GM19099 (cell line): Measurements from ENCODE around the gene SCD5.

Experiments
- POLR2A ChIP-seq: IDR thresholded peaks from 3 replicates; pipeline ENCODE4 v1.6.1; 2011; ENCODE audit warnings: low read depth; ENCODE audit not compliant: insufficient read length; ENCODE audit errors: extremely low read depth

Gene SCD5

GRCh38 chr4:82726596-82726995 is 72.0 kb downstream of the SCD5 start:
- no peak for TF ChIP-seq POLR2A

GRCh38 chr4:82721819-82722423 is 76.7 kb downstream of the SCD5 start:
- no peak for TF ChIP-seq POLR2A

GRCh38 chr4:82718162-82718940 is 80.2 kb downstream of the SCD5 start:
- TF ChIP-seq POLR2A = no peak

- TF ChIP-seq POLR2A = no peak
Observed at GRCh38 chr4:82715731-82716617, 82.6 kb downstream of the SCD5 start.

GRCh38 chr4:82713856-82714255 is 84.7 kb downstream of the SCD5 start:
- no peak for TF ChIP-seq POLR2A

GRCh38 chr4:82712561-82712960 is 86.0 kb downstream of the SCD5 start:
- TF ChIP-seq POLR2A = no peak

- TF ChIP-seq POLR2A = no peak
Observed at GRCh38 chr4:82711158-82711785, 87.3 kb downstream of the SCD5 start.

GRCh38 chr4:82710197-82710929 is 88.2 kb downstream of the SCD5 start:
- TF ChIP-seq POLR2A = no peak

GRCh38 chr4:82708982-82709381 is 89.6 kb downstream of the SCD5 start:
- TF ChIP-seq POLR2A = no peak

GRCh38 chr4:82706349-82707000 is 92.1 kb downstream of the SCD5 start:
- no peak for TF ChIP-seq POLR2A

GRCh38 chr4:82705928-82706300 is 92.7 kb downstream of the SCD5 start:
- no peak for TF ChIP-seq POLR2A

- TF ChIP-seq POLR2A = no peak
Observed at GRCh38 chr4:82705169-82705927, 93.2 kb downstream of the SCD5 start.

GRCh38 chr4:82704156-82704555 is 94.4 kb downstream of the SCD5 start:
- no peak for TF ChIP-seq POLR2A

GRCh38 chr4:82698412-82698811 is 100.2 kb downstream of the SCD5 start:
- no peak for TF ChIP-seq POLR2A

GRCh38 chr4:82697561-82697960 is 101.0 kb downstream of the SCD5 start:
- TF ChIP-seq POLR2A = no peak
